Upper lobe of right lung (tissue), 1 donor: ENCODE data around the gene USP30. TPM values are rescaled to one million over a fixed set of nuclear protein-coding genes. Genes with fewer than 3 reads are reported as not detected.

Source experiments
- ATAC-seq: fragments of 200-7000 bp; cut with Tn5 transposase; one replicate; pipeline ENCODE4 v1.9.1; 2020; ENCODE audit warnings: mild to moderate bottlenecking, moderate library complexity
- DNase-seq: peaks from one replicate; pipeline ENCODE4 v3.0.0-alpha.2; 2020
- H3K27ac ChIP-seq: fragments of 200-600 bp; one replicate; pipeline ENCODE4 v1.8.0; 2022
- H3K27me3 ChIP-seq: fragments of 200-600 bp; one replicate; pipeline ENCODE4 v1.8.0; 2022; ENCODE audit warnings: mild to moderate bottlenecking
- H3K36me3 ChIP-seq: fragments of 200-600 bp; one replicate; pipeline ENCODE4 v1.8.0; 2022
- H3K4me1 ChIP-seq: fragments of 200-600 bp; one replicate; pipeline ENCODE4 v1.8.0; 2022
- H3K4me3 ChIP-seq: fragments of 200-600 bp; one replicate; pipeline ENCODE4 v1.8.0; 2022; ENCODE audit warnings: mild to moderate bottlenecking
- H3K9me3 ChIP-seq: fragments of 200-600 bp; one replicate; pipeline ENCODE4 v1.8.0; 2022
- intact Hi-C: fragments of 100-400 bp; cut with DNase I; formaldehyde crosslinking; loops from one replicate; pipeline ENCODE4 v1.11.0; 2022
- long read RNA-seq: library from polyadenylated mRNA; unstranded; transcript quantifications from one replicate; pipeline ENCODE4 v2.0.0, GENCODE V29; 2021
- total RNA-seq: library from RNA; stranded (reverse); fragmentation: NEBNext Ultra II Directional; extraction: Animal tissue kit (Norgen Biotek cat#: 25700); gene quantifications from one replicate; pipeline ENCODE4 v1.2.1, GENCODE V29; 2021
- TF ChIP-seq, protein P1 (sequence below): fragments of 200-600 bp; IDR thresholded peaks from one replicate; pipeline ENCODE4 v1.8.0; 2022; ENCODE audit warnings: antibody characterized with exemption
- donor health status: DM: no; HTN: yes; CAD: no; lungs with severe emphysema.

The USP30 gene, protein sequence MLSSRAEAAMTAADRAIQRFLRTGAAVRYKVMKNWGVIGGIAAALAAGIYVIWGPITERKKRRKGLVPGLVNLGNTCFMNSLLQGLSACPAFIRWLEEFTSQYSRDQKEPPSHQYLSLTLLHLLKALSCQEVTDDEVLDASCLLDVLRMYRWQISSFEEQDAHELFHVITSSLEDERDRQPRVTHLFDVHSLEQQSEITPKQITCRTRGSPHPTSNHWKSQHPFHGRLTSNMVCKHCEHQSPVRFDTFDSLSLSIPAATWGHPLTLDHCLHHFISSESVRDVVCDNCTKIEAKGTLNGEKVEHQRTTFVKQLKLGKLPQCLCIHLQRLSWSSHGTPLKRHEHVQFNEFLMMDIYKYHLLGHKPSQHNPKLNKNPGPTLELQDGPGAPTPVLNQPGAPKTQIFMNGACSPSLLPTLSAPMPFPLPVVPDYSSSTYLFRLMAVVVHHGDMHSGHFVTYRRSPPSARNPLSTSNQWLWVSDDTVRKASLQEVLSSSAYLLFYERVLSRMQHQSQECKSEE
- total RNA-seq: 13.6 TPM
- long read RNA-seq, transcript USP30-201 (13 exons, 3,742 nt): major isoform, 19 of 31 reads
- long read RNA-seq, partial matches to known transcripts: 2 of 31 reads
- long read RNA-seq, other reads (novel, unspliced or antisense): 9 of 31 reads

DNA sequence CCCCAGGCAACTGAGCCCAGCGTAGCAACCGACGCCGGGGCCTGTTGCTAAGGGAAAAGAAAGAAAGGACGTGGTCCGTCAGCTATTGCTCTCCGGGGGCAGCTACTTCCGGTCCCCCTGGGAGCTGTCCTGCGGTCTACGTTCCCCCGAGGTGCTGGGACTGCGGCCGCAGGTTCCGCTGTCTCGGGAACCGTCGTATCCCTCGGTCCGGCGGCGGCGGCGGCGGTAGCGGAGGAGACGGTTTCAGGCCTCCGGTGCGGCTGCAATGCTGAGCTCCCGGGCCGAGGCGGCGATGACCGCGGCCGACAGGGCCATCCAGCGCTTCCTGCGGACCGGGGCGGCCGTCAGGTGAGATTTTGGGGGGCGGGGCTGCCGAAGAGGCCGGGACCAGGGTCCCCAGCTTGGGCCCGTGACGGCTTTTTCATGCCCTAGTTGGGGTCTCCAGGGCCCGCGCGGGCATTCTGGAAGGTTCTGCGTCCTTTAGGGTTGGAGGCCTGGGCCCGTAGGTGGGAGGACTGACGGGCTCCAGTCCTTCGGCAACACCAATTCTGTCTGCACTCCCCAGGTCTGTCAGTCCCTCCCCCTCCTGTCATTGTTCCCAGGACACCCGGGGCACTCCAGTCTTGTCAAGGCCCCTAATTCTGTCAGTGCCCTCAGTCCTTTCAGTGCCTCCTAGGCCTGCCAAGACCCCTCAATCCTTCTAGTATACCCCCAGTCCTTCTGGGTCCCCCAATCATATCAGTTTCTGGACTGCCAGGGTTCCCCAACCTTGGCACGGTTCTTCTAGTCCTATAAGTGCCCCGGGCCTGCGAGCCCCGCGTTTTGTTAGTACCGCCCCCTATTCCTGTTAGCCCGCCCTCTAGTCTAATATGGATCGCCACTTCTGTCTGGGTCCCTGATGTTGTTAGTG lies at the start of gene USP30:
Gene USP30, plus strand, starts transcription at position 163 of the 910 bp plus-strand sequence. Its CDS starts 103 bp downstream, at position 266.
- Histone ChIP-seq H3K4me3 (peak within 1 kb of the TSS; percentile 98), H3K4me1 (peaks cover 13% of the 10 kb centered on the region), H3K27ac (peak within 1 kb of the TSS; percentile 93), H3K27me3 (no peaks in the 10 kb centered on the region), H3K9me3 (no peaks in the 10 kb centered on the region), H3K36me3 (peaks cover 11% of the 10 kb centered on the region)
- DNase-seq (peak; percentile 91), ATAC-seq (peak; percentile 97)
- TF ChIP-seq, protein P1, sequence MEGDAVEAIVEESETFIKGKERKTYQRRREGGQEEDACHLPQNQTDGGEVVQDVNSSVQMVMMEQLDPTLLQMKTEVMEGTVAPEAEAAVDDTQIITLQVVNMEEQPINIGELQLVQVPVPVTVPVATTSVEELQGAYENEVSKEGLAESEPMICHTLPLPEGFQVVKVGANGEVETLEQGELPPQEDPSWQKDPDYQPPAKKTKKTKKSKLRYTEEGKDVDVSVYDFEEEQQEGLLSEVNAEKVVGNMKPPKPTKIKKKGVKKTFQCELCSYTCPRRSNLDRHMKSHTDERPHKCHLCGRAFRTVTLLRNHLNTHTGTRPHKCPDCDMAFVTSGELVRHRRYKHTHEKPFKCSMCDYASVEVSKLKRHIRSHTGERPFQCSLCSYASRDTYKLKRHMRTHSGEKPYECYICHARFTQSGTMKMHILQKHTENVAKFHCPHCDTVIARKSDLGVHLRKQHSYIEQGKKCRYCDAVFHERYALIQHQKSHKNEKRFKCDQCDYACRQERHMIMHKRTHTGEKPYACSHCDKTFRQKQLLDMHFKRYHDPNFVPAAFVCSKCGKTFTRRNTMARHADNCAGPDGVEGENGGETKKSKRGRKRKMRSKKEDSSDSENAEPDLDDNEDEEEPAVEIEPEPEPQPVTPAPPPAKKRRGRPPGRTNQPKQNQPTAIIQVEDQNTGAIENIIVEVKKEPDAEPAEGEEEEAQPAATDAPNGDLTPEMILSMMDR: no peak
- intact Hi-C loops: no loop called here

DNA sequence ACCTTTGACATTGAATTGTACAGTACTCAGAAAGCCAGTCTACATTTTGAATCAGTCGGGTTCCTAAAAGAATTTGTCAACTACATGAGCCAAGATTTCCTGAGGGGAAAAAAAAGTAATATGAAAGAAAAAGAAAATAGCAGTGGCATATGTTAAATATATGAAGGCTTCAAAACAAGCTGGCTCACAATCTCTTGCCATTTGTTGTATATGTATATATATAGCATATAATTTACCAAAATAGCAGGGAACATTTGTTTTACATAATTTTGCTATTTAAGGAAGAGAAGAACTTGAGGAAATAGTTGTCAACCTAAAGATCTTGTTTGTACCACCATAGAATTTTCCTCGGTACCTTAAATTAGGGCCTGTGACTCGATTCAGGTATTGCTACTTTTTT lies 48.4 kb upstream of the USP30 start:
- intact Hi-C loops: no loop called here

DNA sequence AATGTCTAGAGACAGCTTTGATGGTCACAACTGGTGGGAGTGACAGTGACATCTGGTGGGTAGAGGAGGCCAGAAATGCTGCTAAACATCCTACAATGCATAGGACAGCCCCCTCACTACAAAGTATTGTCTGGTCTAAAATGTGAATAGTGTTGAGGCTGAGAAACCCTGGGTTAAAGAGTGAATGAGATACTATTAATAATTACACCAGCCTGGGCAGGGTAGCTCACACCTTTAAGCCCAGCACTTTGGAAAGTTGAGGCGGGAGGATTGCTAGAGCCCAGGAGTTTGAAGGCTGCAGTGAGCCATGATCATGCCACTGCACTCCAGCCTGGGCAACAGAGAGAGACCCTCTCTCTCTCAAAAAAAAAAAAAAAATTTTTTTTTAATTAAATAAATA lies 42.6 kb upstream of the USP30 start:
- Histone ChIP-seq H3K27ac (no peak overlapping the region), H3K4me3 (no peak overlapping the region), H3K9me3 (no peaks in the 10 kb centered on the region), H3K4me1 (no peaks in the 10 kb centered on the region), H3K27me3 (no peaks in the 10 kb centered on the region), H3K36me3 (no peaks in the 10 kb centered on the region)
- ATAC-seq: no peak
- intact Hi-C loops: no loop called here
- DNase-seq: no peak
- TF ChIP-seq, protein P1: no peak

More for the DNA sequence above, 48.4 kb upstream of the USP30 start:
- Histone ChIP-seq H3K9me3 (no peaks in the 10 kb centered on the region), H3K4me1 (no peaks in the 10 kb centered on the region), H3K27me3 (no peaks in the 10 kb centered on the region), H3K36me3 (no peaks in the 10 kb centered on the region), H3K4me3 (no peak overlapping the region), H3K27ac (no peak overlapping the region)
- TF ChIP-seq, protein P1: no peak
- DNase-seq: no peak
- ATAC-seq: no peak

DNA sequence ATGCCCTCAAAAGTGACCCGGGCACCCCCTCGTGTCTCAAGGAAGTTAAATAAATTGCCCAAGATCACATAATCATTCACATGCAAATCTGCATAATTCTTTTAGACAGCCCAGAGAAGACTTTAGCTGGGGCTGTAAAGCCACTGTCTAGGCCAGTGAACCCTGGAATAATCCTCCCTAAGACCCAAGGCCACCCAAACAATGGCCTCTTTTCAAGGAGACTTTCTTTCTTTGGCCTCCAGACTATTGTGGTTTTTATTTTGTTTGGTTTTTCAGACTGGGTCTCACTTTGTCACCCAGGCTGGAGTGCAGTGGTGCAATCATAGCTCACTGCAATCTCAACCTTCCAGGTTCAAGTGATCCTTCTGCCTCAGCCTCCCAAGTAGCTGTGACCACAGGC lies 42.1 kb upstream of the USP30 start:
- Histone ChIP-seq H3K27ac (no peak overlapping the region), H3K4me3 (no peak overlapping the region), H3K4me1 (no peaks in the 10 kb centered on the region), H3K36me3 (no peaks in the 10 kb centered on the region), H3K27me3 (no peaks in the 10 kb centered on the region), H3K9me3 (no peaks in the 10 kb centered on the region)
- intact Hi-C loops: no loop called here
- TF ChIP-seq, protein P1: no peak
- ATAC-seq (no peak), DNase-seq (no peak)

DNA sequence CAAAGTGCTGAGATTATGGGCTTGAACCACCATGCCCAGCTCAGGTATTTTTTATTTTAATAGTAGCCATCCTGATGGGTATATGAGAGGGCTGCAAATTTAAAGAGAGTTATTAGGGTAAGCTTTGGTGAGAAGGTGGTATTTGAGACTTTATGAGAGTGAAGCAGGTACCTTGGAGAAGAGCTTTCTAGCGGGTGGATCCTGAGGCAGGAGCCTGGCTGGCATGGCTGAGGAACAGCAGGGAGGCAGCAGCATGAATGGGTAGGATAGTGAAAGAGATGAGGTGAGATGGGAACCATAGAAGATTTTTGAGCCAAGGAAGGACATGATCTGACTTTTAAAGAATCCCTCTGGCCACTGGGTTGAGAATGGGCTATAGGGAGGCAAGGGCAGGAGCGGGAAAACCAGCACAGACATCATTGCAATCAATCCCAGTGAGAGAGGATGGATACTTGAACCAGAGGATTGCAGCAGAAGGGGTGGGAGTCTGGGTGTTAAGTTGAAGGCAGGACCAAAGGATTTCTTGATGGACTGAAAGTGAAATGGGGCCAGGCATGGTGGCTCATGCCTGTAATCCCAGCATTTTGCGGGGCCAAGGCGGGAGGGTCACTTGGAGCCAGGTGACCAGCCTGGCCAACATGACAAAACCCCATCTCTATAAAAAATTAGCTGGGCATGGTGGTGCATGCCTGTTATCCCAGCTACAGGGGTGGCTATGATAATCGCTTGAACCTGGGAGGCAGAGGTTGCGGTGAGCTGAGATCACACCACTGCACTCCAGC lies 37.2 kb upstream of the USP30 start:
- H3K9me3 ChIP-seq: no peaks in the 10 kb centered on the region
- H3K27ac ChIP-seq: no peak overlapping the region
- TF ChIP-seq, protein P1: no peak
- no peak for DNase-seq
- no peak for ATAC-seq
- no peaks in the 10 kb centered on the region for H3K27me3 ChIP-seq
- H3K36me3 ChIP-seq: no peaks in the 10 kb centered on the region
- no peaks in the 10 kb centered on the region for H3K4me1 ChIP-seq
- intact Hi-C loops: no loop called here
- H3K4me3 ChIP-seq: no peak overlapping the region
